GM12878 (cell line): ENCODE results near the gene PDZD8. TPM values are rescaled to one million over a fixed set of nuclear protein-coding genes. Genes with fewer than 3 reads are reported as not detected.

Source experiments
- ATAC-seq: fragments of 200-7000 bp; cut with Tn5 transposase; 3 replicates; pipeline ENCODE4 v1.9.1; 2020; ENCODE audit warnings: mild to moderate bottlenecking, moderate library complexity
- BruUV-seq: library from RNA; stranded (reverse); fragments of 400-500 nt; replicated peaks from 2 replicates; lab custom pipeline; 2021; lab: Mats Ljungman, UMichigan
- CTCF ChIA-PET: fragments of 300-600 bp; sonication (Branson Sonifier 250); formaldehyde crosslinking; extraction: SDS; loops from one replicate; lab custom pipeline; 2021; ENCODE audit warnings: inconsistent platforms; lab: Yijun Ruan, JAX
- POLR2A ChIA-PET: fragments of 350-600 bp; formaldehyde crosslinking; extraction: SDS; loops from one replicate; lab custom pipeline; 2021; ENCODE audit warnings: inconsistent platforms; lab: Charles Lee
- RAD21 ChIA-PET: fragments of 300-600 bp; sonication (Branson Sonifier 250); formaldehyde crosslinking; loops from one replicate; lab custom pipeline; 2023; ENCODE audit warnings: antibody characterized with exemption; ENCODE audit not compliant: unreplicated experiment; lab: Charles Lee
- SMC1A ChIA-PET: fragments of 300-600 bp; sonication (Branson Sonifier 250); formaldehyde crosslinking; loops from one replicate; lab custom pipeline; 2023; ENCODE audit not compliant: unreplicated experiment, uncharacterized antibody; lab: Charles Lee
- DNase-seq: peaks from one replicate; pipeline ENCODE4 v3.0.0-alpha.2; 2011; ENCODE audit warnings: low read depth, low spot score
- FAIRE-seq: peaks from 3 replicates; lab custom pipeline; 2011; peaks lifted over from hg19 to GRCh38; lab: Jason Lieb, UNC
- H2AFZ ChIP-seq: 2 replicates; pipeline ENCODE4 v1.6.0; 2011; ENCODE audit warnings: low read depth, low read length, control low read depth; ENCODE audit not compliant: control insufficient read depth
- H3K27ac ChIP-seq: 2 replicates; pipeline ENCODE4 v1.5.1; 2011; ENCODE audit warnings: control low read depth; ENCODE audit not compliant: control insufficient read depth, insufficient read depth
- H3K27me3 ChIP-seq, 2 experiments: replicated peaks in 1 of 2; 2 replicates each; pipeline versions ENCODE4 v1.6.0 to v1.6.1; 2011; ENCODE audit warnings: low read length in 1 of 2; ENCODE audit not compliant: control insufficient read depth in 2 of 2, insufficient read depth in 2 of 2
- H3K36me3 ChIP-seq, 2 experiments: 2 replicates each; pipeline ENCODE4 v1.5.1; 2011; ENCODE audit warnings: low read length in 1 of 2; ENCODE audit not compliant: control insufficient read depth in 2 of 2, insufficient read depth in 2 of 2
- H3K4me1 ChIP-seq: 2 replicates; pipeline ENCODE4 v1.6.1; 2011; ENCODE audit warnings: mild to moderate bottlenecking, low read length, moderate library complexity, mixed read lengths; ENCODE audit not compliant: control insufficient read depth, insufficient read depth
- H3K4me2 ChIP-seq: 2 replicates; pipeline ENCODE4 v1.6.0; 2011; ENCODE audit warnings: control low read depth; ENCODE audit not compliant: control insufficient read depth, insufficient read depth
- H3K4me3 ChIP-seq: fragments of 200-600 bp; sonication (generic); 2 replicates; pipeline ENCODE4 v1.5.1; 2016
- H3K79me2 ChIP-seq: 2 replicates; pipeline ENCODE4 v1.6.0; 2011; ENCODE audit warnings: low read length; ENCODE audit not compliant: control insufficient read depth, insufficient read depth
- H3K9ac ChIP-seq: 2 replicates; pipeline ENCODE4 v1.8.0; 2011; ENCODE audit warnings: low read length, control low read depth, mixed read lengths; ENCODE audit not compliant: control insufficient read depth, insufficient read depth
- H3K9me3 ChIP-seq: replicated peaks from 3 replicates; pipeline ENCODE4 v1.5.1; 2011; ENCODE audit warnings: mild to moderate bottlenecking, low read length; ENCODE audit not compliant: control insufficient read depth, insufficient read depth
- H4K20me1 ChIP-seq: 2 replicates; pipeline ENCODE4 v1.6.0; 2011; ENCODE audit not compliant: control insufficient read depth, insufficient read depth
- ATF3 ChIP-seq: IDR thresholded peaks from 2 replicates; pipeline ENCODE4 v1.6.1; 2011; ENCODE audit warnings: low read depth, mild to moderate bottlenecking, low read length, moderate library complexity, borderline replicate concordance; ENCODE audit errors: extremely low read depth
- BRCA1 ChIP-seq: IDR thresholded peaks from 2 replicates; pipeline ENCODE4 v1.6.1; 2011; ENCODE audit warnings: low read depth, low read length, improper control_type of control experiment
- GATAD2B ChIP-seq: fragments of 450-650 bp; conservative IDR thresholded peaks from 2 replicates; pipeline ENCODE4 v1.6.1; 2017; ENCODE audit warnings: low read depth, mild to moderate bottlenecking, moderate library complexity
- IRF4 ChIP-seq: IDR thresholded peaks from 2 replicates; pipeline ENCODE4 v1.6.1; 2011; ENCODE audit warnings: low read depth, low read length
- RUNX3 ChIP-seq: IDR thresholded peaks from 2 replicates; pipeline ENCODE4 v1.6.1; 2012; ENCODE audit warnings: low read length, inconsistent platforms
- SREBF1 ChIP-seq: IDR thresholded peaks from 2 replicates; pipeline ENCODE4 v1.6.1; 2012; ENCODE audit warnings: mild to moderate bottlenecking, low read length
- ZNF384 ChIP-seq: IDR thresholded peaks from 2 replicates; pipeline ENCODE4 v1.6.1; 2012; ENCODE audit warnings: low read depth, mild to moderate bottlenecking, low read length, improper control_type of control experiment, borderline replicate concordance
- WGBS: methylation state at CpG from one replicate; pipeline ENCODE4 v1.1.6; 2016; ENCODE audit warnings: low lambda C conversion rate; ENCODE audit not compliant: insufficient replicate concordance, insufficient coverage; ENCODE audit errors: missing lambda C conversion rate; 5-methylcytosine and 5-hydroxymethylcytosine counted together
- in situ Hi-C: fragments of 300-500 bp; cut with MboI; formaldehyde crosslinking; loops from 9 replicates; pipeline ENCODE4 v1.14.3; 2018; ENCODE audit warnings: mixed read lengths
- intact Hi-C: fragments of 100-400 bp; cut with micrococcal nuclease; formaldehyde crosslinking; loops from one replicate; pipeline ENCODE4 v1.14.2; 2022; ENCODE audit not compliant: unreplicated experiment
- polyA plus RNA-seq, 11 experiments: library from polyadenylated mRNA; depleted of rRNA in 4 of 11; unstranded in 6 of 11; stranded (reverse) in 5 of 11; fragments of >200 nt; fragmentation: Nextera tagmentation in 4 of 11; fragmentation: Illumina TruSeq in 1 of 11; extraction: Ambion mirVana in 4 of 11; extraction: Trizol in 1 of 11; gene quantifications; 1 replicate in 1 of 11; 2 replicates in 10 of 11; pipeline versions ENCODE4 v1.2.1 to v1.2.3, GENCODE V29; 2011 to 2016; ENCODE audit warnings: inconsistent platforms in 2 of 11, missing spikeins in 2 of 11, low read depth in 1 of 11
- total RNA-seq, 4 experiments: library from RNA; depleted of rRNA in 3 of 4; stranded (reverse); fragments of >200 nt in 3 of 4; fragmentation: Illumina TruSeq in 1 of 4; extraction: Trizol in 1 of 4; gene quantifications; 2 replicates each; pipeline versions ENCODE4 v1.2.1 to v1.2.3, GENCODE V29; 2013 to 2021

The PDZD8 gene
- total and polyA plus RNA-seq, 10 of the 15 experiments (the other 5 are each of a cell fraction or from before 2014, with no cell fraction given): 2.0 to 21.2 (median 6.7) TPM

GRCh38 chr10:117367718-117368117, 7.5 kb downstream of the PDZD8 start:
- Histone ChIP-seq H3K36me3 (peaks cover 0 to 4% of the 10 kb centered on the region in 2 experiments; a peak in 1 of 4 replicates), H3K79me2 (peaks cover 89% of the 10 kb centered on the region), H3K27ac (no peak overlapping the region), H3K4me3 (no peak overlapping the region), H3K4me1 (peaks cover 19% of the 10 kb centered on the region), H3K27me3 (no peaks in the 10 kb centered on the region), H3K9me3 (no peaks in the 10 kb centered on the region), H4K20me1 (no peaks in the 10 kb centered on the region), H3K9ac (no peak overlapping the region)
- in situ Hi-C loops: no loop called here
- SMC1A ChIA-PET: interaction anchor here (0.9 to 2.3 kb wide), 12 partner anchors 16 to 294 kb away, joined by 3 to 10 read pairs (median 4); no protein-coding TSS in a partner anchor
- DNase-seq (no peak), ATAC-seq (no peak), FAIRE-seq (no peak)
- BruUV-seq: no TSS peak
- CTCF ChIA-PET: interaction anchor here (0.7 to 2.6 kb wide), 5 partner anchors 9 to 48 kb away, joined by 3 to 16 read pairs (median 4); no protein-coding TSS in a partner anchor
- POLR2A ChIA-PET: interaction anchor here (0.7 to 1.2 kb wide), 4 partner anchors 9 to 89 kb away, joined by 3 read pairs; no protein-coding TSS in a partner anchor
- RAD21 ChIA-PET: interaction anchor here (1.0 to 2.5 kb wide), 3 partner anchors 49 to 75 kb away, joined by 3 to 7 read pairs (median 5); no protein-coding TSS in a partner anchor
- no peak for TF ChIP-seq IRF4
- TF ChIP-seq BRCA1: no peak
- no peak for TF ChIP-seq ATF3
- TF ChIP-seq RUNX3: no peak
- TF ChIP-seq ZNF384: no peak
- TF ChIP-seq SREBF1: no peak
- TF ChIP-seq GATAD2B: no peak
- TF ChIP-seq, all 136 proteins: peak for 0
- intact Hi-C loops: no loop called here
- no peak overlapping the region for H3K4me2 ChIP-seq
- H2AFZ ChIP-seq: no peak overlapping the region
- 87% methylated on average over 5 of the region's 5 CpGs for WGBS
